Prostate gland (tissue), 2 donors: ENCODE results near the gene SLC24A4.

Experiments used
- POLR2A ChIP-seq: fragments of 450-650 bp; IDR thresholded peaks from one replicate; pipeline ENCODE4 v1.6.1; 2016; ENCODE audit warnings: antibody characterized with exemption, mild to moderate bottlenecking
- POLR2AphosphoS5 ChIP-seq: sonication (generic); formaldehyde crosslinking; IDR thresholded peaks from one replicate; pipeline ENCODE4 v1.6.1; 2017; ENCODE audit warnings: antibody characterized with exemption
- TF ChIP-seq, protein P1 (sequence below), 4 experiments: fragments of 200-600 bp in 2 of 4; fragments of 450-650 bp in 2 of 4; sonication (generic) in 2 of 4; IDR thresholded peaks; 1 replicate in 3 of 4; 2 replicates in 1 of 4; pipeline ENCODE4 v1.5.1; 2016 to 2019; ENCODE audit warnings: antibody characterized with exemption in 4 of 4, mild to moderate bottlenecking in 2 of 4, moderate library complexity in 2 of 4

GRCh38 chr14:92475037-92475436 is 152.1 kb downstream of the SLC24A4 start:
- TF ChIP-seq POLR2A (no peak), POLR2AphosphoS5 (no peak)
- TF ChIP-seq, protein P1, sequence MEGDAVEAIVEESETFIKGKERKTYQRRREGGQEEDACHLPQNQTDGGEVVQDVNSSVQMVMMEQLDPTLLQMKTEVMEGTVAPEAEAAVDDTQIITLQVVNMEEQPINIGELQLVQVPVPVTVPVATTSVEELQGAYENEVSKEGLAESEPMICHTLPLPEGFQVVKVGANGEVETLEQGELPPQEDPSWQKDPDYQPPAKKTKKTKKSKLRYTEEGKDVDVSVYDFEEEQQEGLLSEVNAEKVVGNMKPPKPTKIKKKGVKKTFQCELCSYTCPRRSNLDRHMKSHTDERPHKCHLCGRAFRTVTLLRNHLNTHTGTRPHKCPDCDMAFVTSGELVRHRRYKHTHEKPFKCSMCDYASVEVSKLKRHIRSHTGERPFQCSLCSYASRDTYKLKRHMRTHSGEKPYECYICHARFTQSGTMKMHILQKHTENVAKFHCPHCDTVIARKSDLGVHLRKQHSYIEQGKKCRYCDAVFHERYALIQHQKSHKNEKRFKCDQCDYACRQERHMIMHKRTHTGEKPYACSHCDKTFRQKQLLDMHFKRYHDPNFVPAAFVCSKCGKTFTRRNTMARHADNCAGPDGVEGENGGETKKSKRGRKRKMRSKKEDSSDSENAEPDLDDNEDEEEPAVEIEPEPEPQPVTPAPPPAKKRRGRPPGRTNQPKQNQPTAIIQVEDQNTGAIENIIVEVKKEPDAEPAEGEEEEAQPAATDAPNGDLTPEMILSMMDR (IDR thresholded peaks at IDR 0.05) = no peak
